CD4-positive, alpha-beta T cell treated with Interleukin-6 for 4 hours (primary cell): ENCODE results near the gene RANBP3.
"Not testable (repeated sequence)": the region's sequence is repeated elsewhere in the genome, so short reads cannot be mapped to it uniquely, and the experiment has no call there.

Experiments
- DNase-seq: peaks from one replicate; pipeline ENCODE4 v3.0.0-alpha.2; 2020; ENCODE audit warnings: mixed read lengths

Gene RANBP3

DNA sequence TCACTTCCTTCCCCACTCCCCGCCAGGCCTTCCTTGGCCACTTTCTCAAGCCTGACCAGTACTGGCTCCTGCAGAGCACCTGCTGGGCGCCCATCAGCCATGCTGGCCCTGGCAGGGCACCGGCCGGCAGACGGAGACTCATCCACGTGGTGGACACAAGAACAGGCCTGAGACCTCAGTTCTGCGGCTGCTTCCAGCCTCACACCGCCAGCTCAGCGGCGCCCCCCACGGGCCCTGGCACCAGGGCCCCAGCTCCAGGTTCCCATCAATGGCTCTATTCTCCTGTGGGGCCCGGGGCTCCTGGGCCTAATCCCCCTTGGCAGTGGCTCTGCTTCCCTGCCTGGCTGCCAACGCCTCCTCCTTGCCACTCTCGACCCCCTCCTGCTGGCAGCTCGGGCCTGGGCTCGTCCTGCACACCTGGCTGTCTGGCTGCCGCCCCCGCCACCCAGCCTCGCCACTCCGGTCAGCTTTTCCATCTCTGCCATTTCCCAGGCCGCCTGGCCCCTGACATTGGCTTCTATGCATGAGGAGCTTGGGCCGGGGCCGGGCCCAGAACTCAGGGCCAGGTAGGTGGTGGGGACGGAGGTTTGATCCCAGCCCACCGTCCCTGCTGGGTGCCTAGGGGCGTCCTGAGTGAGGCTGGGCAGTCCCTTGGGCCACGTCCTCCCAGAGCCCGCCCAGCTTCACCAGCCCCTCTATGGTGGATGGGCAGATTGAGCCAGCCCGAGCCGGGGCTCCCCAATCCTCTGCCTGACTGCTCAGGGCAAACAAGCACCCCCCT is 80.6 kb downstream of the RANBP3 start:
- DNase-seq: no peak

DNA sequence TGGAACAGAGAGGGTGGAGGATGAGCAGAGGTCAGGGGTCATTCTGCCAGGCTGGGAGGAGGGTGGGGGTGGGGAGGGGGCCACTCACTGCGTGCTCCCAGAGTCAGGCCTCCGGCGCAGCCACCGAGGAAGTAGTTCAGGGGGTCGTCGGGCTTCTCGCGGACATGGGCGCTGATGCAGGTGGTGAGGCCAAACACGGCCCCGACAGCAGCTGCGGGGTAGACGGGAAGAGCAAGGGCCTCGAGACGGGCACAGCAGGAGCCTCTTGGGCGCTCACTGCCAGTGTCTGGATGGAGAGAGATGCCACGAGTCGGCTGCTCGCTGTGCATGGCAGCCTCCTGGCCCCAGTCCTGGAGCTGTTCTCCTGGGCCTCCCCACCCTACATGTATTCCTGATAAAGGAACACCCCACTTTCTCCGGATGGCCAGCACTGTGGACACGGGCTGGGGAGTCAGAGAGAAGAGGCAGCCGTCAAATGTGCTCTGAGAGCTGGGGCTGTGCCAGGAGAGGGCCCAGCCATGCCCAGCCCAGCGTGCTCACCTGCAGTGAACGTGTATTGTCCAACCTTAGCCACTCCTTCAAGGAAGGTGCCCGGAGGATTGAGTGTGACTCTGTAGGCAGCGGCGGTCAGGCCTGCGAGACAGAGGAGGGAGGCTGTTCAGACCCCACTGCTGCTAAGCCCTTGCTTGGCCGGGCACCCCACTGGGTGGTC is 81.4 kb downstream of the RANBP3 start:
- no peak for DNase-seq

GRCh38 chr19:5895890-5896289 is 82.0 kb downstream of the RANBP3 start:
- no peak for DNase-seq

GRCh38 chr19:5895409-5895808 is 82.5 kb downstream of the RANBP3 start:
- DNase-seq: no peak

GRCh38 chr19:5894704-5895349 is 83.1 kb downstream of the RANBP3 start:
- no peak for DNase-seq

- DNase-seq: no peak
These were observed 83.8 kb downstream of the RANBP3 start for GRCh38 chr19:5893907-5894703.

GRCh38 chr19:5893296-5893903 is 84.5 kb downstream of the RANBP3 start:
- DNase-seq: no peak

- DNase-seq: no peak
These were observed 85.1 kb downstream of the RANBP3 start for GRCh38 chr19:5892772-5893275.

GRCh38 chr19:5891938-5892771 is 85.8 kb downstream of the RANBP3 start:
- DNase-seq: peak; percentile 40

DNA sequence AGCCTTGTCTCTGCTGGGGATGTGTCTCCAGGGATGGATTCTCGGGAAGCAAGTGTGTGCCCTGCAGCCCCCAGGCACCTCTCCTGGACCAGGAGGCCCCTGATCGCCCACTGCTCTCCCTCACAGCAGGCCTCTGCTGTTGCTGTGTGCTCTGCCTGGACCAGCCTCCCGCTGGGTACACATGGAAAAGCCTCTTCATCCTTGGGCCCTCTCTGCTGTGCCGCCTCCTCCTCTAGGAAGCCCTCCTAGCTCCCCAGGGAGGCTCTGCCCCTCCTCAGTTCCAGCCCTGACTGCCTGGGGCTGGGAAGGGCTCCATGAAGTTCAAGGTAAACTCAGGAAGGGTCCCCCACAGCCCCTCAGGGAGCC is 86.4 kb downstream of the RANBP3 start:
- no peak for DNase-seq

DNA sequence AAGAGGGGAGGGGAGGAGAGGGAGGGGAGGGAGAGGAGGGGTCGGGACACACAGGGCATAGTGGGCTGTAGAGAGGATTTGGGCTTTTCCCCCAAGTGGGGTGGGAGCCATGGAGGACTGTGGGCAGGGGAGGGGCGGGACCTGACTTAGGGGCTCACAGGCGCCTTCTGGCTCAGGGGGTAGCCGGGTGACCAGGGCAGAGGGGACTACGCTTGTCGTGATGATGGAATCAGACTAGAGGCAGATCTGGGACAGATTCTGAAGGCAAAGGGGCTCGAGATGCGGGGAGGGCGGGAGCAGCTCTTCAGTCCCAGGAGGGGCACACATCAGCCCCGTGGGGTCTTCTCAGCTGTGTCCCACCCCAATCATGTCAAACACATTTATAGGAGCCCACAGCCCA is 87.8 kb downstream of the RANBP3 start:
- no peak for DNase-seq

GRCh38 chr19:5889288-5889971 is 88.5 kb downstream of the RANBP3 start:
- DNase-seq: no peak

GRCh38 chr19:5884065-5884811 is 93.7 kb downstream of the RANBP3 start:
- DNase-seq: not testable (repeated sequence)

- DNase-seq: not testable (repeated sequence)
These were observed 94.6 kb downstream of the RANBP3 start for GRCh38 chr19:5883157-5883873.

GRCh38 chr19:5882421-5882968 is 95.4 kb downstream of the RANBP3 start:
- DNase-seq: no peak

- DNase-seq: no peak
These were observed 96.2 kb downstream of the RANBP3 start for GRCh38 chr19:5881543-5882299.

- DNase-seq: no peak
These were observed 97.3 kb downstream of the RANBP3 start for GRCh38 chr19:5880604-5881078.

GRCh38 chr19:5880196-5880595 is 97.7 kb downstream of the RANBP3 start:
- DNase-seq: no peak
